Measurements from ENCODE around the gene CANT1.

The CANT1 gene

DNA sequence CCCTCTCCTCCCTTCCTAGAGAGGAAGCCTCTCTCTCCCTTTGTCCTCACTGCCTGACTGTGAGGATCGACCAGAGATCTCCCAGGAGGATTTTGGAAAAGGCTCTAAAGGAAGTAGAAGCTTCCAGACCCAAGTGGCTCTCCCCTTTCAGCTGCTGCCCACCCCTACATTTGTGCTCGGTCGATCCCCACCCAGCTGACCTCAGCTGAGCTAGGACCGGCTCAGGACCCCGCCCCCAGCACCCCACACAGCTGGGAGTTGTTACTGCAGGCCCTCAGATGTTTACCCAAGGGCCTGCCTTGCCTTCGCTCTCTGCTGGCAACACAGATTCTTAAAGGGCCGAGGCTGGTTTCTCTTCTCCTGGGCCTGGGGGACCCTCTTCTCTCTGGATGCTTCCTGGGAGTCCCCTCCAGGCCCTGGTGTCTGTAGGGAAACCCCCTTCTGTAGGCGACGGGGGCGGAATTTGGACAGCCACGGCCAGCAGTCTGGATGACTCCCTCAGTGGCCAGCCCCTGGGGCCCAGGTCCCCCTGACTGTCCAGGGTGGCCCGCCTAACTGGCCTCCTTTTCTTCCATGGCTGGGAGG, 57.5 kb downstream of the CANT1 start:
- Histone ChIP-seq H3K79me2 (no peaks in the 10 kb centered on the region), H3K9ac (no peak overlapping the region), H3K36me3 (ENCODE audit: control insufficient read depth, insufficient read depth, low read length) (no peaks in the 10 kb centered on the region), H2AFZ (no peak overlapping the region), H3K4me1 (peaks cover 3% of the 10 kb centered on the region), H3K27ac (no peak overlapping the region), H3K9me3 (ENCODE audit: control insufficient read depth, low read length) (no peaks in the 10 kb centered on the region), H3K4me3 (ENCODE audit: low read depth, low read length) (no peak overlapping the region), H3K4me2 (ENCODE audit: low read length) (no peak overlapping the region), H3K27me3 (ENCODE audit: control insufficient read depth, insufficient read depth, low read length) (no peaks in the 10 kb centered on the region)
- TF ChIP-seq, protein P1, sequence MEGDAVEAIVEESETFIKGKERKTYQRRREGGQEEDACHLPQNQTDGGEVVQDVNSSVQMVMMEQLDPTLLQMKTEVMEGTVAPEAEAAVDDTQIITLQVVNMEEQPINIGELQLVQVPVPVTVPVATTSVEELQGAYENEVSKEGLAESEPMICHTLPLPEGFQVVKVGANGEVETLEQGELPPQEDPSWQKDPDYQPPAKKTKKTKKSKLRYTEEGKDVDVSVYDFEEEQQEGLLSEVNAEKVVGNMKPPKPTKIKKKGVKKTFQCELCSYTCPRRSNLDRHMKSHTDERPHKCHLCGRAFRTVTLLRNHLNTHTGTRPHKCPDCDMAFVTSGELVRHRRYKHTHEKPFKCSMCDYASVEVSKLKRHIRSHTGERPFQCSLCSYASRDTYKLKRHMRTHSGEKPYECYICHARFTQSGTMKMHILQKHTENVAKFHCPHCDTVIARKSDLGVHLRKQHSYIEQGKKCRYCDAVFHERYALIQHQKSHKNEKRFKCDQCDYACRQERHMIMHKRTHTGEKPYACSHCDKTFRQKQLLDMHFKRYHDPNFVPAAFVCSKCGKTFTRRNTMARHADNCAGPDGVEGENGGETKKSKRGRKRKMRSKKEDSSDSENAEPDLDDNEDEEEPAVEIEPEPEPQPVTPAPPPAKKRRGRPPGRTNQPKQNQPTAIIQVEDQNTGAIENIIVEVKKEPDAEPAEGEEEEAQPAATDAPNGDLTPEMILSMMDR (IDR thresholded peaks at IDR 0.05): no peak

DNA sequence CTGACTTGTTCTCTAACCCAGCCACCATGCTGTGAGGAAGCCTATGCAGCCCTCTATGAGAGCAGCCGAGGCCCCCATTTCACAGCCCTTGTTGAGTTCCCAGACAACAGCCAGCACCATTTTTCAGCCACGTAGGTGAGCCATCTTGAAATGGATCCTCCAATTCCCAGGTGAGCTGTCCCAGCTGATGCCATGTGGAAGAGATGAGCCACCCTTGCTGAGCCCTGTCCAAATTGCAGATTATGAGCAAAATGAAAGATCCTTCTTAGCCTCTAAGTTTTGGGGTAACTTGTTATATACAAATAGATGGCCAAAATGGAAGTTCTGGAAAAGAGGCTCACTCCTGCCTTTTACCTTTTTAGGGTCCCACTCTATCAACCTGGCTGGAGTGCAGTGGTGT, 58.7 kb downstream of the CANT1 start:
- Histone ChIP-seq H3K9me3 (ENCODE audit: control insufficient read depth, low read length) (no peaks in the 10 kb centered on the region), H3K27ac (no peak overlapping the region), H3K36me3 (ENCODE audit: control insufficient read depth, insufficient read depth, low read length) (no peaks in the 10 kb centered on the region), H3K4me1 (peaks cover 3% of the 10 kb centered on the region), H3K79me2 (no peaks in the 10 kb centered on the region), H3K27me3 (ENCODE audit: control insufficient read depth, insufficient read depth, low read length) (no peaks in the 10 kb centered on the region), H3K4me2 (ENCODE audit: low read length) (no peak overlapping the region), H3K9ac (no peak overlapping the region), H3K4me3 (ENCODE audit: low read depth, low read length) (no peak overlapping the region), H2AFZ (no peak overlapping the region)
- TF ChIP-seq, protein P1 (IDR thresholded peaks at IDR 0.05): no peak

DNA sequence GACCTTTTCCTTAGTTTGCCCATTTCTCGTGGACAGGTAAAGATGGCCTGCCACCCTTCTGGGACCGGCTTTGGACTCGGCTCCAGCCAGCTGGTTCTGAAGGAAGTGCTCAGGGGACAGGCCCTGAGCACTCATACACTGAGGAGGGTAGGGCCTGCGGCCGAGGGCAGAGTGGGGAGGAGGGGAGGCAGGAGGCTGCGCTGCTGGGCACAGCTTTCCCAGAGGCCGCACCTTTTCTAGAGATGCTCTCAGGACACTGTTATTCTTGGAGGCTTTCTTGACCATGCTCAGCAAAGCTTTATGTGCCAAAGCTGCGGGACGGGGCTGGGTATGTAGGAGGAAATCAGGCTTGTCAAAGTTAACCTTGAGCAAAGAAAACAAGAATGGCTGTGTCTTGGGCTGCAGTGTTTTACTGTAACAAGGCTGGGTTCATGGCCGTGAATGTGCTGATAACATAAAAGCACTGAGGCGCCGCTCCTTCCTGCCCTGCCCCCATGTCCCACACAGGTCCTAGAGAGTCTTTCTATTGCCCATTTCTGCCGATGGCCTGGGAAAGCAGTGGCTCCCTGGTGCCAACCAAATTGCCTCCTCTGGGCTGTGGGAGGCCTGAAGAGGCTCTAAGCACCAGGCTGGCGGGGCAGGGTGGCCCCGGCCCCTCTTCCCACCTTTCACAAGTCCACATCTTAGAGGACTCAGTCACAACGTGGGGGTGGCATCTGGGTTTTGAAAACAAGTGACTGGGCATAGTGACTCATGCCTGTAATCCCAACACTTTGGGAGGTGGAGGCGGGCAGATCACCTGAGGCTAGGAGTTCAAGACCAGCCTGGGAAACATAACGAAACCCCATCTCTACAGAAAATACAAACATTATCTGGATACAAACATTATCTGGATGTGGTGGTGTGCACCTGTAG, 62.1 kb downstream of the CANT1 start:
- Histone ChIP-seq H3K27me3 (ENCODE audit: control insufficient read depth, insufficient read depth, low read length) (no peaks in the 10 kb centered on the region), H3K9me3 (ENCODE audit: control insufficient read depth, low read length) (no peaks in the 10 kb centered on the region), H3K27ac (no peak overlapping the region), H2AFZ (peak overlapping the region; percentile 68), H3K9ac (no peak overlapping the region), H3K36me3 (ENCODE audit: control insufficient read depth, insufficient read depth, low read length) (no peaks in the 10 kb centered on the region), H3K4me3 (ENCODE audit: low read depth, low read length) (no peak overlapping the region), H3K4me2 (ENCODE audit: low read length) (no peak overlapping the region), H3K79me2 (no peaks in the 10 kb centered on the region), H3K4me1 (peaks cover 3% of the 10 kb centered on the region)
- TF ChIP-seq, protein P1 (IDR thresholded peaks at IDR 0.05): no peak

DNA sequence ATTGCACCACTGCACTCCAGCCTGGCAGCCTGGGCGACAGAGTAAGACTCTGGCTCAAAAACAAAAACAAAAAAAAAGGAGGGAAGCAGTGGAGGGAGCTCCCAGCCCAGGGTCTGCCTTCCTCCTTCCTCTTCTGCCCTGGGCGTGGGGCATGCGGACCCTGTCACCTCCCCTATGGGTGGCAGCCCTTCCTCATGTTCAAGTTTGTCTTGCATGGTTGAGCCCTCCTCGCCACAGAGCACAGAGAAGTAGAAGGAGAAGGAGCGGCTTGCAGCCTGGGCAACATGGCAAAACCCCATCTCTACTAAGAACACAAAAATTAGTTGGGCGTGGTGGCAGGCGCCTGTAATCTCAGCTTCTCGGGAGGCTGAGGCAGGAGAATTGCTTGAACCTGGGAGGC, 62.9 kb downstream of the CANT1 start:
- no peak overlapping the region for H3K4me2 ChIP-seq (ENCODE audit: low read length)
- H3K4me3 ChIP-seq (ENCODE audit: low read depth, low read length): no peak overlapping the region
- no peak overlapping the region for H3K27ac ChIP-seq
- H2AFZ ChIP-seq: no peak overlapping the region
- H3K27me3 ChIP-seq (ENCODE audit: control insufficient read depth, insufficient read depth, low read length): no peaks in the 10 kb centered on the region
- H3K4me1 ChIP-seq: peaks cover 3% of the 10 kb centered on the region
- H3K9me3 ChIP-seq (ENCODE audit: control insufficient read depth, low read length): no peaks in the 10 kb centered on the region
- H3K79me2 ChIP-seq: no peaks in the 10 kb centered on the region
- H3K9ac ChIP-seq: no peak overlapping the region
- no peaks in the 10 kb centered on the region for H3K36me3 ChIP-seq (ENCODE audit: control insufficient read depth, insufficient read depth, low read length)
- TF ChIP-seq, protein P1 (IDR thresholded peaks at IDR 0.05): no peak

All from parathyroid adenoma (tissue), 2 donors.